ENCODE data around the gene NUF2.
"Not testable (repeated sequence)": the region's sequence is repeated elsewhere in the genome, so short reads cannot be mapped to it uniquely, and the experiment has no call there.

Gene NUF2

GRCh38 chr1:163335216-163335615 is 13.5 kb downstream of the NUF2 start:
- no peak for DNase-seq (ENCODE audit: low spot score)

GRCh38 chr1:163337631-163338030 is 15.9 kb downstream of the NUF2 start:
- no peak for DNase-seq (ENCODE audit: low spot score)

- DNase-seq (ENCODE audit: low spot score): no peak
These were observed 24.6 kb downstream of the NUF2 start for GRCh38 chr1:163346326-163346870.

DNA sequence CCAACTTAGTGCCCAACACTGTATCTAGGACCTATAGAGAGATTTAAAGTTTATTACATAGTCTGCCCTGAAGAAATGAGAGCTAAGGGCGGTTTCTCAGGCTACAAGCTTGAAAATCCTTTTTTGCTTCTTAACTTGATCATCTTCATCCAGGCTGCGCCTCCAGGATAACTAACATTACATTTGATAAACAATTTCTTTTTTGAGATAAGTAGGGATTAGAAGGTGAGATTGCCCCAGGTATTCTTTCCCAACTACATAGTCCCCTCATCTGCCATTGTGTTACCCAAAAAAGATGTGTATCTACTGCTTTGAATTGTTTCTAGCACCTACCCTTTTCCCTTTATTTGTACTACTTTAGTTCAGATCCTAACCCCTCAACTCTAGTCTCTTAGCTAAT is 25.4 kb downstream of the NUF2 start:
- no peak for DNase-seq (ENCODE audit: low spot score)

DNA sequence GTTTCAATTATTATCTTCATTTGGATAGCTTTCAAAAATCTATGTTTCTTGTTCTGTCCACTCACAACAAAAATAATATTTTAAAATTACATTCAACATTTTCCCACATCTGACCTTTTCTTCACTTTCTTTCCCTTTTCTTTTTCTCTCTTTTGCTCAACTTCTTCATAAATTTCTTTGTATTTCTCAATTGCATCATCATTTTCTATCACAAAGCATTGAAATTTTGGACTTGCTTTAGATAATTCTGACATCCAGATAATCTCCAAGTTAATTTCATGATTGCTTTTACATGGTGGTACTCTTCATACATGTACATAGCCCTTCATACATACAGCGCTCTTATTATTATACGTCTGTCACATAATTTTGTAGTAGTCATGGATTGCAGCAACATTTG is 30.2 kb downstream of the NUF2 start:
- DNase-seq (ENCODE audit: low spot score): no peak

DNA sequence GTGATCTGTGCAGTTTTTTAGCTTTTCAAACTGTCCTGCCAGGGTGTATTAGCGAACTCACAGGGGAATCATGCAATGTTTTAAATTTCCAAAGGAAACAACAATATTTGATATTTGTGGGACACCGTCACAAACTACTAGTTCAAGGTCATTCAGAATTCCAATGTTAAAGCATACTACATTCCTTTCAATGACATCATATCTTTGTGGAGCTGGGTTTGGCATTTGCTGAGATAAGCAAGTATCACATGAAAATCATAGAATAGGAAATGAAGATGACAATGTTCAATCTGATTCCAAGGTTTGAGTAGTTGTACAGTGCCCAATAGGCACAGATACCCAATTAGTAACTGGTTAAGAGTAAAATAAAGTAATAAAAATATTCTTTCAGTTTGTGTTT is 35.6 kb downstream of the NUF2 start:
- no peak for DNase-seq (ENCODE audit: low spot score)

DNA sequence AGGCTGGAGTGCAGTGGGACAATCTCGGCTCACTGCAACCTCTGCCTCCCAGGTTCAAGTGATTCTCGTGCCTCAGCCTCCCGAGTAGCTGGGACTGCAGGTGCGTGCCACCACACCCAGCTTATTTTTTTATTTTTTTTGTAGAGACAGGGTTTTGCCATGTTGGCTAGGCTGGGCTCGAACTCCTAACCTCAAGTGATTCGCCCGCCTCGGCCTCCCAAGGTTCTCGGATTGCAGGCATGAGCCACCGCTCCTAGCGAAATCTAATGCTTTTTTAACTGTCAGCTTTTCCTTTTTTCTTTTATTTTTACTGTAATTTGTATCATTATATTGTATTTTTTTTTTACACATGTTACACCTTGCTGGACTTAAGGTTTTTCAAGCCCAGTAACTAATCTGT is 36.4 kb downstream of the NUF2 start:
- DNase-seq (ENCODE audit: low spot score): not testable (repeated sequence)

GRCh38 chr1:163361123-163361934 is 39.6 kb downstream of the NUF2 start:
- DNase-seq (ENCODE audit: low spot score): peak; percentile 49

- DNase-seq (ENCODE audit: low spot score): no peak
These were observed 43.4 kb downstream of the NUF2 start for GRCh38 chr1:163365186-163365585.

DNA sequence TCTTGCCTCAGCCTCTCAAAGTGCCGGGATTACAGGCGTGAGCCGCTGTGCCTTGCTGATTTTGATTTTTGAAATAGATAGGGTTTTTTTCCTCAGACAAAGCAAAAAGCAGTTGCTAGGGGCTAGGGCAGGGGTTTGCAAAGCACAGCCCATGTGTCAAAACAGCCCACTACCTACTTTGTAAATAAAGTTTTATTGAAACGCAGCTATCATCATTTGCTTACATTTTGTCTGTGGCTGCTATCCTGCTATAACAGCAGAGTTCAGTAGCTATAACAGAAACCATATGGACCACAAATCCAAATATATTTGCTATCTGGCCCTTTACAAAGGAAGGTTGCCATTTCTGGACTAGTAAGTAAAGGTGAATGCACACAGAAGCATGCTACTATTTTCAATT is 44.8 kb downstream of the NUF2 start:
- DNase-seq (ENCODE audit: low spot score): no peak

GRCh38 chr1:163367721-163368120 is 46.0 kb downstream of the NUF2 start:
- no peak for DNase-seq (ENCODE audit: low spot score)

DNA sequence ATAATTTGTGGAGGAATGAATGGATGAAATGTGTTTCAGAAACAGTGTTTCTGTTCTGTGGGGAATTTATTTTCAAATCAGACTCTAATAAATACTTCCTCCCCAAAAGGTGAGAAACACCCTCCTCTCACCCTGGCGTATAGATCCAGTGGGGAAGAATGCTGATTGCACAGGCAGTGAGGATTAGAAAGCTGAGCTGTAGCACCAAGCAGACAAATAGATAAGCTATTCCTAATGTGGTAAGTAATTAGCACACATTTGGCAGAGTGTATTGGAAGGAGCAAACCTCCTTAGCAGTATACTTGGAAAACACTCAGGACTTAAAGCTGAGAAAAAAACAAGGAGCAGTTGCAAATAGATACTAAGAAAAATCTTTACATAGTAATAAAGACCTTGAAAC is 50.8 kb downstream of the NUF2 start:
- DNase-seq (ENCODE audit: low spot score): no peak

DNA sequence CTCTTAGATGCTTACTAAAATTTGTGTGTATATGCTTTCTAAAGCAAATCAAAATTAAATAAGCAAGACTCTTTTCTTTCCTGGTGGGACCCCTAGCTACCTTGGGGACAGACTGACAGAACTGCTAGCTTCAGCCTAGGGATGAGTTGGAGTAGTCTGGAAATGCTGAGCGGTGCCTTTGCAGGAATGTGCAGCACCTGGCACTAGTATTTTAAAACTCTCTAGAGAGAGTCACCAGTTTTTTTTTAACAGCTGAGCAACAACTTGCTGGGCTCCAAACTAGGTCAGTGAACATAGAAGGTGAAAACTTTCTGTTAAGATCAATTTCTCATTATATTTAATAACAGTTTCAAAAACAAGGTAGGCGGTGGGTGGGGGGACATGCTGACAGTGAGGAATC is 56.8 kb downstream of the NUF2 start:
- no peak for DNase-seq (ENCODE audit: low spot score)

DNA sequence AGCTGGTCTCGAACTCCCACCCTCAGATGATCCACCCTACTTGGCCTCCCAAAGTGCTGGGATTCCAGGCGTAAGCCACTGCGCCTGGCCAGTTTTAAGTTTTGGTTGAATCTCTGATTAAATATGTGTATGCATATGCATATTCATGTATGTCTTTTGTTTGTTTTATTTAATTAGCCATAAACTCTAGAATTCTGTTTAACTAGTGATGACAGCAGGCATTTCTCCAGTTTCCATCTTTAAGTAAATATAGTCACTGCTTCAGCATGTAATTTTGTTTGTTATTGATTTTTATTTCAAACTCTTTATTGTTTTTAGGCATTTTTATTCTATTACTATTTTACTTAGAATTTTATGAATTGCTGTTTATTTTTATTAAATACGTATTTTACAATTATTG is 58.0 kb downstream of the NUF2 start:
- no peak for DNase-seq (ENCODE audit: low spot score)

DNA sequence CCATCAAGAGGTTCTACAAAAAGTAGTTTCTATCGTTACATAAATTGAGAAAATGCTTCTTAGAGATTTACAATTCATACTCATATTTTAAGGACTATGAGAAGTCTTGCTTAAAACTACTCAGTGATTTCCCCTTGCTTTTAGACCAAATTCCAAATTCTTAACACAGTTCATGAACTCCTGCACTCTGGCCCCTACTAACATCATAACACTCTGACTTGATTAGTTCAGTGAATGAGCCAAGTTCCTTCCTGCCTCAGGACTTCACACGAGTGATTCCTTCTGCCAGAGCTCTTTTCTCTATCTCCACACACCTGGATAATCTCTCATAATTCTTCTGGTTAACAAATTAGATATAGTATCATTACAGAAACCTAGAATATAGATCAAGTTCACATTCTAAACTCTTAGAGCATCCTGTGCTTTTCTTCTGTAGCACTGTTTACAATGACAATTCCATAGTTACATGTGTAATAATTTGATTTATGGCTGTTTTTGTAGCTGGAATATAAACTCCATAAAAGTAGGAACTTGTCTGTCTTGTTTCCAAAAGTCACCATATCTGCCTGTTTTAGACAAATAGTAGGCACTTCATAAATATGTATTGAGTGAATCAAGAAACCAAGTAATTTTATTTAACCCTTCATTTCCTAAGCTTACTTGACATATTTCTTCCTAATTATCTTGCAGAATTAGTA is 59.9 kb downstream of the NUF2 start:
- no peak for DNase-seq (ENCODE audit: low spot score)

DNA sequence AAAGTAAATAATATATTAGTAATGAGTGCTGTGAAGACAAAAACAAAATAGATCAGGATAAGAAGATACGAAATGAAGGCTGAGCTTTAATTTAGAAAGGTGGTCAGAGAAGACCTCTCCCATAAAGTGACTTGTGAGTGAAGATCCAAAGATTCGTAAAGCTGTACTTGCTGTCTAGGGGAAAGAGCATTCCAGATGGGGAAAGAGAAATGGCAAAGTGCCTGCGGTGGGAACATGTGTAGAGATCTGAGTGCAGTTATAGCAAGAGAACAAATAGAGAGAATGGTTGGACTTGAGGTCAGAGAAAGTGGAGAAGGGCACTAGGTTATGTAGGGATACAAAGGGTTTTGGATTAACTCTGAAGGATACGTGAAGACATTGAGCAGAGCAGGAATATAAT is 60.6 kb downstream of the NUF2 start:
- no peak for DNase-seq (ENCODE audit: low spot score)

DNA sequence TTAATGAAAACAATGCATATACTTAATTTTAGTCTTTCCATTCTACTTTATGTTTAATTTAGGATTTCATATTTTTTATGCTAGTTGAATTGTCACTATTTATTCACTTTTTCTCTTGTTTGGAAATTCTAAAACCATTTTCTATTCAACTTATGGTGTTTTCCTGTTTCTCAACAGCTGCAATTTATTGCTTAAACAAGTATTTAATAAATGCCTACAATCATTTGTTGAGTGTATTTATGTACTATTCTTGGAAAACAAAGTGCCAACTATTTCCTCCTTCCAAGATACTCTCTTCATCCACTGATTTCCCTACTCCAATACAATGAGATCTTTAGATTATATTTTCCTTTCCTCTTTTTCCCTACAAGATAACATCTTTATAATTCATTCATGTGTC is 65.4 kb downstream of the NUF2 start:
- no peak for DNase-seq (ENCODE audit: low spot score)

- DNase-seq (ENCODE audit: low spot score): no peak
These were observed 67.2 kb downstream of the NUF2 start for GRCh38 chr1:163388970-163389369.

DNA sequence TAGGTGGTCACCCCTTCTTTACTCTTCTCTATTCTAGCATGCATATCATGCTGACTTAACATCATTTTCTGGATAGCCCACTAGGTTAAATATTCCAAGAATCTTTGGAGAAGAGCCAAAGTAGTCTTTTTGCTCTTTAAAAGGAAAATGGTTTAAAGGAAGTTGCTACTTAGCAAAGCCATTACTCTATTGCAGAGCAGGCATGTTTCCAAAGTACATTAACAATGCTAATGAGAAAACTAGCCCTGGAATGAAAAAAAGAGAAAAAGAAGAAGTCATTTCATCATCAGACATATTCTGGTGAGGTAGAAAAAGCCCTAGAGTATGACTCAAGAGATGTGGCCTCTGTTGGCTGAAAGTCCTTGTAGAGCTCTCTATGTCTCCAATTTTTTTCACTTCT is 74.0 kb downstream of the NUF2 start:
- DNase-seq (ENCODE audit: low spot score): no peak

DNA sequence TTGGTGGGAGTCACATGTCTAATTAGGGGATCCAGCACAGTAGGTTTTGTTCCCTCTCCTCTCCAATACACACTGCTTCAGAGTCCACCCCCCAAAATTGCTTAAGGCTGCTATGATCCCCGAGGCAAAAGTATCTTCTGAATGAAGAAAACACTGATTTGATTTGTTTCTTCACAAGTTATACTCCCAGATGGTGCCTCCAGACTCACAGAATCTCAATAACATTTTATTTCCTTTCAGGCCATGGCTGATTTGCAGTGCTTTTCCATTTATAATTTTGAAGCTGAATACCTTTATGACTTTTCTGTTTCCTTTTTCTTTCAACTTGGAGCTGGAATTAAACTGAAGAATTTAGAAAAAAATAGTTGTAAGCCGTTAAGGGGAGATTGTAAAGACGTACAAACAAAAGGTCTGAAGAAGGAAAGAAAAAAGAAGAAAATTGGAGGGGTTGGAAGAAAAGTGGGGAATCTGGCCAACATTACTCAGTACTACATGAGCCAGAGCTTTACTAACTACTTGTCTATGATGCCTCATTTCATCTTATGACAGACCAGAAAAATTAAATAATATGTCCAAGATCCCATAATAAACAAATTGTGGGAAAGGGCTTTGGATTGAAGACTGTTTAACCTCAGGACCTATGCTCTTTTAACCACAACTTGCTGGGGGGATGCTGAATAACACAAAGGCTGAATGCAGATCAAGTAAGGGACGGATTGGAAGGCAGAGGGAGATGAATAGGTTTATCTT is 75.9 kb downstream of the NUF2 start:
- no peak for DNase-seq (ENCODE audit: low spot score)

- no peak for DNase-seq (ENCODE audit: low spot score)
These were observed 77.2 kb downstream of the NUF2 start for GRCh38 chr1:163399001-163399400.

DNA sequence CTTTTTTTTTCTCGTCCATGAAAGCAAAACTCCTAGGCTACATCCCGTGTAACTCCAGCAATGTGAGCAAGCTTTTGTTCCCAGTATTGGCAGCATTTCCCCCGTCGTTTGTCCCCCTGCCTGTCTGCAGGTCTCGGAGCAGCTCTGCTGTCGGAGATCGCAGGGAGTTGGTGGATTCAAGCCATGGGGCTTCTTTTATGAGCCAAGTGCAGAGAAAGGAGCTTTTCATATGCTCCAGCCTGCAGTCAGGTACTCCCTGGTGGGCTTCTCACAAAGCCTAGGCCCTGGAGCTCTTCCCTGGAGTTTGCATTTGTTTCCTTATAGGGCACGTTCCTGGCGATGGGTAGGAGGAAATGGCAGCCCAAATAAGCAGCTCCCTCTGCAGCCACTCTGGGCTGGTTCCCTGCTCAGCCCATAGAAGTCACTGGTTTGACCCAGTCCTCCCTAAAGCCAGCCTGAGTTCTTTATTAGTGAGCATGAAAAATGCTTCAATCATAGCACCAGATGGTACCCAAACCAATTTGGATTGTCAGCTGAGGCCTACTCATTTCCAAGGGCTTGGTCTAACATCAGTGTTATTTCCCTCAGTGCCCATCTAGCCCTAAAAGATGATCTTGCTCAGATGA is 78.3 kb downstream of the NUF2 start:
- peak; percentile 77 for DNase-seq (ENCODE audit: low spot score)
